ENCODE measurements around the gene LMO2.

Gene LMO2

GRCh38 chr11:33894398-33894746 lies 2.5 kb upstream of the LMO2 start:
- Histone ChIP-seq H3K9ac (ENCODE audit: low read length) (peak overlapping the region; percentile 80), H2AFZ (ENCODE audit: low read depth, low read length, severe bottlenecking) (no peak overlapping the region), H3K27me3 (ENCODE audit: low read length) (no peaks in the 10 kb centered on the region), H3K36me3 (ENCODE audit: low read length) (0 out of 2 replicates have a peak, but pooled peaks cover 5% of the 10 kb centered on the region), H4K20me1 (ENCODE audit: low read depth, low read length) (no peaks in the 10 kb centered on the region), H3K4me2 (ENCODE audit: low read depth, low read length, poor library complexity, severe bottlenecking) (peak overlapping the region; percentile 99), H3K79me2 (ENCODE audit: insufficient read depth, low read length) (peaks cover 23% of the 10 kb centered on the region), H3K9me2 (replicated peaks; ENCODE audit: insufficient read depth, low read length) (no peaks in the 10 kb centered on the region), H3K9me3 (ENCODE audit: insufficient read depth, low read length) (no peaks in the 10 kb centered on the region), H3K4me3 (ENCODE audit: insufficient read depth, low read length, poor library complexity, severe bottlenecking) (peak overlapping the region; percentile 53), H3K27ac (ENCODE audit: low read depth, low read length) (peak overlapping the region; percentile 99), H3F3A (ENCODE audit: insufficient read depth) (peaks cover 36% of the 10 kb centered on the region)
- TF ChIP-seq EZH2phosphoT487 (conservative IDR thresholded peaks at IDR 0.05; ENCODE audit: low read length) (no peak), CTCF (IDR thresholded peaks at IDR 0.05; ENCODE audit: insufficient read depth, low read length, poor library complexity, severe bottlenecking) (no peak)

GRCh38 chr11:33893711-33894397 lies 2.0 kb upstream of the LMO2 start:
- Histone ChIP-seq H3K4me3 (ENCODE audit: insufficient read depth, low read length, poor library complexity, severe bottlenecking) (peak overlapping the region; percentile 53), H3F3A (ENCODE audit: insufficient read depth) (peaks cover 36% of the 10 kb centered on the region), H3K36me3 (ENCODE audit: low read length) (0 out of 2 replicates have a peak, but pooled peaks cover 5% of the 10 kb centered on the region), H3K79me2 (ENCODE audit: insufficient read depth, low read length) (peaks cover 23% of the 10 kb centered on the region), H3K9me3 (ENCODE audit: insufficient read depth, low read length) (no peaks in the 10 kb centered on the region), H3K4me2 (ENCODE audit: low read depth, low read length, poor library complexity, severe bottlenecking) (peak overlapping the region; percentile 99), H2AFZ (ENCODE audit: low read depth, low read length, severe bottlenecking) (no peak overlapping the region), H3K9ac (ENCODE audit: low read length) (peak overlapping the region; percentile 80), H3K9me2 (replicated peaks; ENCODE audit: insufficient read depth, low read length) (no peaks in the 10 kb centered on the region), H3K27ac (ENCODE audit: low read depth, low read length) (peak overlapping the region; percentile 99), H3K27me3 (ENCODE audit: low read length) (no peaks in the 10 kb centered on the region), H4K20me1 (ENCODE audit: low read depth, low read length) (no peaks in the 10 kb centered on the region)
- TF ChIP-seq EZH2phosphoT487 (conservative IDR thresholded peaks at IDR 0.05; ENCODE audit: low read length) (no peak), CTCF (IDR thresholded peaks at IDR 0.05; ENCODE audit: insufficient read depth, low read length, poor library complexity, severe bottlenecking) (no peak)

GRCh38 chr11:33892906-33893594 lies 1.2 kb upstream of the LMO2 start:
- no peak overlapping the region for H2AFZ ChIP-seq (ENCODE audit: low read depth, low read length, severe bottlenecking)
- no peaks in the 10 kb centered on the region for H3K9me2 ChIP-seq (replicated peaks; ENCODE audit: insufficient read depth, low read length)
- peak overlapping the region; percentile 80 for H3K9ac ChIP-seq (ENCODE audit: low read length)
- H3F3A ChIP-seq (ENCODE audit: insufficient read depth): peaks cover 36% of the 10 kb centered on the region
- H3K36me3 ChIP-seq (ENCODE audit: low read length): 0 out of 2 replicates have a peak, but pooled peaks cover 5% of the 10 kb centered on the region
- H3K79me2 ChIP-seq (ENCODE audit: insufficient read depth, low read length): peaks cover 23% of the 10 kb centered on the region
- no peaks in the 10 kb centered on the region for H3K27me3 ChIP-seq (ENCODE audit: low read length)
- no peak for TF ChIP-seq EZH2phosphoT487 (conservative IDR thresholded peaks at IDR 0.05; ENCODE audit: low read length)
- no peak for TF ChIP-seq CTCF (IDR thresholded peaks at IDR 0.05; ENCODE audit: insufficient read depth, low read length, poor library complexity, severe bottlenecking)
- H3K4me3 ChIP-seq (ENCODE audit: insufficient read depth, low read length, poor library complexity, severe bottlenecking): peak overlapping the region; percentile 54
- peak overlapping the region; percentile 99 for H3K27ac ChIP-seq (ENCODE audit: low read depth, low read length)
- no peaks in the 10 kb centered on the region for H3K9me3 ChIP-seq (ENCODE audit: insufficient read depth, low read length)
- peak overlapping the region; percentile 99 for H3K4me2 ChIP-seq (ENCODE audit: low read depth, low read length, poor library complexity, severe bottlenecking)
- no peaks in the 10 kb centered on the region for H4K20me1 ChIP-seq (ENCODE audit: low read depth, low read length)
